ELF-1 (cell line): Measurements from ENCODE around the gene CASQ1.
A peak's percentile ranks its signal among the peaks of the same experiment; 100 is the strongest.

Source experiments
- DNase-seq: peaks from one replicate; pipeline ENCODE4 v3.0.0-alpha.2; 2016; ENCODE audit warnings: low read depth, low spot score

Gene CASQ1

DNA sequence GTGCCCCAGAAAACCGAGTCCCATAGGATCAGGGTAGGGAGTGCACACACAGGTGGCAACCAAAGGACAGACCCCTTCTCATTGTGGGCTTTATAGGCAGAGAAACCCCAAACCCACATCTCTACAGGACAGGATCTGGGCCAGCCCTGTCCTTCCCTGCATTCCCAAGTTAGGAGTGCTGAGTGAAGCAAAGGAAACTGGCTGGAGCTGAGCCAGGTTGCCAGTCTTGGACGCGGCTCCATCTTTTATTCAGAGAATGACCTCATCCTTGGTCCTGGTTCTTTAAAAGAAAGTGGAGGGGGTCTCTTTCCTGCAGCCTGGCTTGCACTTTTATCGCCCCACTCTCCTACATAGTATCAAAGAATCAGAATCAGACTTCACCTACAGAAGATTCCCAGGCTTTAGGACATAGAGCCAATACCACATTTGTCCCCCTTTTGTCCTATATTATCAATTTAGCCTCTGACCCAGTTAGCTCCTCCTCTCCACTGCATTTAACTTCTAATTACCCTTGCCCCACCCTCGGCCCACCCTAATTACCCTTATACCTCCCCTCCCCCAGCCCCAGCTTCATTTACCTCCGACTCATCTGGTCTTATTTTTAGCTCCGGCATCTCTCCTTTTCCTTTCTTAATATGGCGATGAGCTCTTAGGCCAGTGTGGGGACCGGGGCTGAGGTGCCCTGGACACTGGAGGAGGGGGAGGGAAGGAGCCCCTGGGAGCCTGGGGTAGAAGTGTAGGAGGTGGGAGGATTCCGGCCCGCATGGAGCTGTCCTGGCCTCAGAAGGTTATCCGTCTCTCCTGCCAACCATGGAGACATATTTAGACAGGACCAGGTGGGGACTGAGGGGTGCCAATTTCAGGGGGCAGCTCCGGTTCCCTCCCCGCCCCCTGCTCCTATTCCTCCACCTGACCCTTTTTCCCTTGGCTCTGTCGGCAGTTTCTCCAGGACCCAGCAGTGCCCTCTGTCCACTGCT, at the start of gene CASQ1:
CASQ1 (plus strand) TSS at position 927 of the 977 bp plus-strand sequence. CDS start 177 bp downstream, outside the sequence.
- DNase-seq = no peak

- DNase-seq = no peak
These were observed 46.7 kb upstream of the CASQ1 start for GRCh38 chr1:160143695-160144094.

- DNase-seq = peak; percentile 25
These were observed 45.5 kb upstream of the CASQ1 start for GRCh38 chr1:160144921-160145320.

GRCh38 chr1:160146107-160146506, 44.3 kb upstream of the CASQ1 start:
- DNase-seq = no peak

DNA sequence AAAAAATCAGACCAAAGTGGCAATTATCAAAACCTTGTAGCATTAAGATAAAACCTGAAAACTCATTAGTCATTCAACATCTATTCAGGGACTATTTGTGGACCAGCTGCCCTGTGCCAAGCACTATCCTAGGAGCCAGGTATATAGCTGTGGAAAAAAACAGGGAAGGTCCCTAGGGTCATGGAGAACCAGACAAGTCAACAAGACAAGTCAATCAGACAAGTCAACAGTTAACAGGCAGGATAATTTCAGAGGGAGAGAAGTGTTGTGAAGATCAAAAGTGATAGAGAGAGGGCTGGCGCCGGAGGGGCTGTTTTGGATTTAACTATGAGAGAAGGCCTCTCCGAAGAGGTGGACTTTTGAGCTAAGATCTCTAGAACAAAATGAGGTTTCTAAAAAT, 42.3 kb upstream of the CASQ1 start:
- DNase-seq = no peak

GRCh38 chr1:160149233-160149632, 41.1 kb upstream of the CASQ1 start:
- no peak for DNase-seq

DNA sequence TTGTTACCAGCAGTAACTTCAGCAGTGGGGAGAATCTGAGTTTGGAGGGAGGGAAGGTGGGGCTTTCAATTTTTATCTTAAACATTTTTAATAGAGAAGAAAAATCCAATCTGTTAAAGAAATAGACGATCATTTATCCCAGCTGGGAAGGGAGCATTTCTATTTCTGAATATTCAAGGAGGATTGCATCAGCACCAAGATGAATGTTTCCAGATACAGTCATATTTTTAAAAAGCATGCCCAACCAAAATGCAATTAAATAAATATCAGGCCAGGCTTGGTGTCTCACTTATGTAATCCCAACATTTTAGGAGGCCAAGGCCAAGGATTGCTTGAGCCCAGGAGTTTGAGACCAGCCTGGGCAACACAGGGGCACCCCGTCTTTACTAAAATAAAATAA, 40.7 kb upstream of the CASQ1 start:
- DNase-seq = no peak

GRCh38 chr1:160151303-160151702, 39.1 kb upstream of the CASQ1 start, which contains the start of gene ATP1A4:
TSS of gene ATP1A4 (plus strand) at chr1:160151603. CDS start at chr1:160152041, 438 bp downstream.
- no peak for DNase-seq

- DNase-seq = no peak
These were observed 35.6 kb upstream of the CASQ1 start for GRCh38 chr1:160154790-160155189.

- DNase-seq = no peak
These were observed 34.0 kb upstream of the CASQ1 start for GRCh38 chr1:160156361-160156760.

DNA sequence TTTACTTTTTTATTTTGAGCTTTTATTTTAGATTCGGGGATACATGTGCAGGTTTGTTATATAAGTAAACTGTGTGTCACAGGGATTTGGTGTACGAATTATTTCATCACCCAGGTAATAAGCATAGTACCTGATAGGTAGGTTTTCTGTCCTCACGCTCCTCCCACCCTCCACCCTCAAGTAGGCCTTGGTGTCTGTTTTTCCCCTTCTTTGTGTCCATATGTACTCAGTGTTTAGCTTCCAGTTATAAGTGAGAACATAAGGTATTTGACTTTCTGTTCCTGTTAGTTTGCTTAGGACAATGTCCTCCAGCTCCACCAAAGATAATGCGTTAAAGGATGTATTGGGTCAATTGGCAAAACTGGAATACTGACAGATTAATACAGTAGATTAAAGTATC, 33.2 kb upstream of the CASQ1 start:
- no peak for DNase-seq

DNA sequence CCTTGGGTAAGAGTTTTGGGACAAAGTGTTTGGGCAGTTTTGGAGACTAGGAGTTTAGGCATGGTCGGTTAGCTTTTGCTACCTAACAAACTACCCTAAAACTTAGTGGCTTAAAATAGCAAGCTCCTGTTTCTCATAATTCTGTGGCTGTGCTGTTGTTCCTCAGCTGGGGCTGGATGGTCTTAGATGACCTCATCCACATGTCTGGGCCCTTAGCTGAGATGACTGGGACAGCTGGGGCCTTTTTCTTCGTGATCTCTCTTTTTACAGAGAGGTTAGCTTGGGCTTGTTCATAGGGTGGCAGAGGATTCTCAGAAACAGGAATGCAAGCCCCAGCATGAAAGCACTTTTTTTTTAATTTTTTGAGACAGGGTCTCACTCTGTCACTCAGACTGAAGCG, 32.3 kb upstream of the CASQ1 start:
- no peak for DNase-seq

- no peak for DNase-seq
These were observed 31.8 kb upstream of the CASQ1 start for GRCh38 chr1:160158534-160158933.

DNA sequence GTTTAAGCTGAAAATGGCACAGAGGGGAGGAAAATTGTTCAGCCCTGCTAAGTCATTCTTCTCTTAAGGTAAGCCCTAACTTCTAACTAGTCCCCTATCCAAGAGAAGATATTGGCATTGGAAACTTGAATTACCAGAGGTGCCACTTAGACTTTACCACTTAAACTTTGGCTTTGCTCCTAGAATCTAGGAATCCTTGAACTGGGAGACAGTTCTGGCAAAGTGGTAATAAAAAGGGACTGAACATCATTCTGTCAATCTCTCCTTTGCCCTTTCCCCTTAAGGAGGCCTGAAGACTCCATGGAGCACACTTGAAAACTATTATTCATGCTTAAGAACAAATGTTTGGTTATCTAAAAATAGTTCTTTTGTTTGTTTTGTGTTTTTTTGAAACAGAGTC, 30.5 kb upstream of the CASQ1 start:
- DNase-seq = no peak

DNA sequence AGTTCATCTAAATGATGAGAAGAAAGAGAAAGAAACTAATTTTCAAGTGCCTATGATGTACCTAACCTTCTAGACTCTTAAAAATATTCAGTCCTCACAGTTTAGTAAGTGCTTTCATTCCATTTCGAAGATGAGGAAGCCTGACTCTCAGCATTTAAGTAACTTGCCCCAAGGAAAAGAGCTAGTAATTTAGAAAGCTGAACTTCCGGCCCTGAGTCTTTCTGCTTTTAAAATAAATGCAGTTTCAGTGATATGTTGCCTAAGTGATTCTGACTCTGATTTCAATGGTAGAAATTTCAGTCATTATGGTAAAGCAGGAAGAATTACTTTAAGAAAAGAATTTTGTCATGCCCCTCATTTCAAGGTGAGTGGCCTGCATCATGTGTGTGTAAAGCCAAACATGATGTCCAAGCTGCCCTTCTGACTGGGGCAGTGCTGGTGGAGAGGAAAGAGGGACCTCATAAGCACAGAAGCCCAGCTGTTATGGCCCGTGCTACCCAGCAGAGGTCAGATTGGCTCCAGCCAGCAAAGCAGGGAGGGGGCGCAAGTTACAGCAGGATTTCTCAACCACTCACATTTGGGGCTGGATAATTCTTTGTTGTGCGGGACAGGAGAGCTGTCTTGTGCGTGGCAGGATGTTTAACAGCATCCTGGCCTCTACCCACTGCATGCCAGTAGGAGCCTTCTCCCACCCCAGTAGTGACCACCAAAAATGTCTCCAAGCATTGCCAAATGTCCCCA, 28.2 kb upstream of the CASQ1 start:
- peak; percentile 70 for DNase-seq

GRCh38 chr1:160162931-160163330, 27.4 kb upstream of the CASQ1 start:
- DNase-seq = no peak

DNA sequence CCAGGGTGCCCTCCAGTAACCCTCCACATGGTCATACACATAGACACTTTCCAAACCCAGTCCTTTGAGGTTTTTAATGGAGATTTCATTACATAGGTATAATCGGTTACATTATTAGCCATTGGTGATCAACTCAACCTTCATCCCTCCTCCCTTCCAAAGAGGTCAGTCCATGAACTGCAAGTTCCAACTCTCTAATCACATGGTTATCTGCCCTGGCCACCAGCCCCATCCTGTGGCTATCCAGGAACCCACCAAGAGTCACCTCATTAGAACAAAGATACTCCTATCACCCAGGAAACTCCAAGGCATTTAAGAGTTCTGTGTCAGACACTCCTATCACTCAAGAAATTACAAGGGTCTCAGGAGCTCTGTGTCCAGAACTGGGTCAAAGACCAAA, 26.8 kb upstream of the CASQ1 start:
- no peak for DNase-seq

DNA sequence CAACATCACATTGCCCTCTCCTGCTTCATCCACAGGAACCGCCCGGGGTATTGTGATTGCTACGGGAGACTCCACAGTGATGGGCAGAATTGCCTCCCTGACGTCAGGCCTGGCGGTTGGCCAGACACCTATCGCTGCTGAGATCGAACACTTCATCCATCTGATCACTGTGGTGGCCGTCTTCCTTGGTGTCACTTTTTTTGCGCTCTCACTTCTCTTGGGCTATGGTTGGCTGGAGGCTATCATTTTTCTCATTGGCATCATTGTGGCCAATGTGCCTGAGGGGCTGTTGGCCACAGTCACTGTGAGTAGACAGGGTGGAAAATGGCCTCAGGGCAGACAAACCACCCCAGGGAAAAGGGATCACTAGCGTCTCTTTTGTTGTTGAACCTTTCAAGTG, 26.3 kb upstream of the CASQ1 start:
- DNase-seq = no peak

- no peak for DNase-seq
These were observed 24.1 kb upstream of the CASQ1 start for GRCh38 chr1:160166166-160166868.

DNA sequence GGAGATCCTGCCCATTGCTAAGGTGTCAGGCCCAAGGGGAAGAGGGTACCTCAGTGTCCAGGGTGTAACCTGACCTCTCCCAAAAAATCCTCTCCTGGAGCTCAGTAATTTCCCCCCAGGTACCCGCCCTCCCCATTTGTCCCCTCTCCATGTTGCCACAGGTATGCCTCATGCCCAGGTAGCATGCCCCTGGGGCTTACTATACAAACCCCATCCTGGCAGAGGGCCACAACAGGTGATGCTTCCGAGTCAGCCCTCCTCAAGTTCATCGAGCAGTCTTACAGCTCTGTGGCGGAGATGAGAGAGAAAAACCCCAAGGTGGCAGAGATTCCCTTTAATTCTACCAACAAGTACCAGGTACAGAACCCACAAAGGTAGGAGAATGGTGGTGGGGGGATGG, 23.3 kb upstream of the CASQ1 start:
- no peak for DNase-seq

DNA sequence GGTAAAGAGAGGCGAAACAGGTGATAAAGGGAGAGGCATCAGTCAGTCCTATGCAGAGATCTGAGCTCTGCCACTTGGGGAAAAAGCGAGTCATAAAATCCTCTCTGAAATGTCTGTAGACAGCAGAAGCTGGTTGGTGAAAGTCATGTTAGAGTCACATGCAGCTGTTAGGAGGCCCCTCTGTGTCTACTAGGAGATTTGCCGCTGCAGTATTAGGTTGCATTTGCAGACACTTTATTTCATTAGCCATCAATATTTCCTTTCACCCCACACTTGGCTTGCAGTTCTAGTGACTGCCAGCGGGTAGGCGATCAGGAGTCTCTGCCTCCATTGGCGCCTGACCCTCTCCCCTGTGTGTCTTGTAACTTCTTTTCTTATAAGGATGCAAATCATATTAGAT, 22.8 kb upstream of the CASQ1 start:
- no peak for DNase-seq

DNA sequence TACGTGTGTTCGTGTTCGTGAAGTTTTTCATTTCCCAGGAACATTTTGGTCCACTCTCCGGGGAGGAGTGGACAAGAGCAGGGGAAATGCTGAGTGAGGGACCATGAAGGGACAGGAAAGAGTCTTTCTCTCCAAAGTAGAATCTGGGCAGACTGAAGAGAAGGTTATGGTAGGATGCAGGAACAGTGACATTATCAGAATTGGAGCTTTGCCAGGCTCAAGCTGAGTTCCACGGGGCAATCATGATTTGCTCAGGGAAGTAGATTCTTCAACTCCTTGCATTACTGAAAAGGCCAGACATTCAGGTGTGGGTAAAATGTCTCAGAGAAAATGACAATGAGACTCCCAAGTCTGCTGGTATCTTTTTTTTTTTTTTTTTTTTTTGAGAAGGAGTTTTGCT, 22.4 kb upstream of the CASQ1 start:
- no peak for DNase-seq
